IPS-15b (cell line): Measurements from ENCODE around the gene KCTD17.

Experiments
- H3K27me3 ChIP-seq: one replicate; pipeline ENCODE4 v1.6.1; 2013; ENCODE audit warnings: low read length; ENCODE audit not compliant: control insufficient read depth, insufficient read depth
- H3K36me3 ChIP-seq: one replicate; pipeline ENCODE4 v1.6.1; 2013; ENCODE audit warnings: low read length; ENCODE audit not compliant: control insufficient read depth, insufficient read depth
- H3K4me1 ChIP-seq: one replicate; pipeline ENCODE4 v1.6.1; 2013; ENCODE audit warnings: mild to moderate bottlenecking, low read length; ENCODE audit not compliant: control insufficient read depth, insufficient read depth
- H3K4me3 ChIP-seq: one replicate; pipeline ENCODE4 v1.5.1; 2013; ENCODE audit warnings: low read depth, low read length
- H3K9ac ChIP-seq: one replicate; pipeline ENCODE4 v1.6.1; 2013; ENCODE audit warnings: low read depth, mild to moderate bottlenecking, low read length
- H3K9me3 ChIP-seq: one replicate; pipeline ENCODE4 v1.6.1; 2013; ENCODE audit warnings: mild to moderate bottlenecking, low read length; ENCODE audit not compliant: control insufficient read depth, insufficient read depth

Gene KCTD17

GRCh38 chr22:37090920-37091695, 39.6 kb downstream of the KCTD17 start:
- Histone ChIP-seq H3K4me3 (no peak overlapping the region), H3K27me3 (no peaks in the 10 kb centered on the region), H3K4me1 (no peaks in the 10 kb centered on the region), H3K36me3 (no peaks in the 10 kb centered on the region), H3K9ac (no peak overlapping the region), H3K9me3 (no peaks in the 10 kb centered on the region)

- Histone ChIP-seq H3K36me3 (no peaks in the 10 kb centered on the region), H3K27me3 (no peaks in the 10 kb centered on the region), H3K4me3 (no peak overlapping the region), H3K9me3 (no peaks in the 10 kb centered on the region), H3K4me1 (no peaks in the 10 kb centered on the region), H3K9ac (no peak overlapping the region)
Measured at GRCh38 chr22:37091994-37092393, 40.5 kb downstream of the KCTD17 start.

GRCh38 chr22:37092997-37093396, 41.5 kb downstream of the KCTD17 start:
- no peaks in the 10 kb centered on the region for H3K27me3 ChIP-seq

GRCh38 chr22:37094239-37094638, 42.7 kb downstream of the KCTD17 start:
- Histone ChIP-seq H3K9ac (no peak overlapping the region), H3K4me3 (no peak overlapping the region), H3K4me1 (no peaks in the 10 kb centered on the region), H3K36me3 (no peaks in the 10 kb centered on the region), H3K9me3 (no peaks in the 10 kb centered on the region), H3K27me3 (no peaks in the 10 kb centered on the region)

More at GRCh38 chr22:37092997-37093396, 41.5 kb downstream of the KCTD17 start:
- Histone ChIP-seq H3K4me3 (no peak overlapping the region), H3K9me3 (no peaks in the 10 kb centered on the region), H3K9ac (no peak overlapping the region), H3K4me1 (no peaks in the 10 kb centered on the region), H3K36me3 (no peaks in the 10 kb centered on the region)

- no peak overlapping the region for H3K4me3 ChIP-seq
- H3K9ac ChIP-seq, result no peak overlapping the region
- H3K4me1 ChIP-seq, result no peaks in the 10 kb centered on the region
- H3K27me3 ChIP-seq, result no peaks in the 10 kb centered on the region
- H3K36me3 ChIP-seq, result no peaks in the 10 kb centered on the region
- H3K9me3 ChIP-seq, result no peaks in the 10 kb centered on the region
Measured at GRCh38 chr22:37095113-37095512, 43.6 kb downstream of the KCTD17 start.

GRCh38 chr22:37097346-37097745, 45.8 kb downstream of the KCTD17 start:
- no peak overlapping the region for H3K9ac ChIP-seq
- no peaks in the 10 kb centered on the region for H3K9me3 ChIP-seq
- H3K36me3 ChIP-seq, result no peaks in the 10 kb centered on the region
- no peak overlapping the region for H3K4me3 ChIP-seq
- H3K4me1 ChIP-seq, result no peaks in the 10 kb centered on the region
- H3K27me3 ChIP-seq, result no peaks in the 10 kb centered on the region

GRCh38 chr22:37098976-37099591, 47.5 kb downstream of the KCTD17 start:
- Histone ChIP-seq H3K9ac (no peak overlapping the region), H3K4me1 (no peaks in the 10 kb centered on the region), H3K4me3 (no peak overlapping the region), H3K9me3 (no peaks in the 10 kb centered on the region), H3K27me3 (no peaks in the 10 kb centered on the region), H3K36me3 (no peaks in the 10 kb centered on the region)

- H3K27me3 ChIP-seq, result no peaks in the 10 kb centered on the region
- no peaks in the 10 kb centered on the region for H3K4me1 ChIP-seq
- H3K9ac ChIP-seq, result no peak overlapping the region
- H3K36me3 ChIP-seq, result no peaks in the 10 kb centered on the region
- no peak overlapping the region for H3K4me3 ChIP-seq
- H3K9me3 ChIP-seq, result no peaks in the 10 kb centered on the region
Measured at GRCh38 chr22:37100589-37101127, 49.1 kb downstream of the KCTD17 start.

- no peaks in the 10 kb centered on the region for H3K27me3 ChIP-seq
- no peak overlapping the region for H3K4me3 ChIP-seq
- no peak overlapping the region for H3K9ac ChIP-seq
- H3K4me1 ChIP-seq, result no peaks in the 10 kb centered on the region
- no peaks in the 10 kb centered on the region for H3K9me3 ChIP-seq
- no peaks in the 10 kb centered on the region for H3K36me3 ChIP-seq
Measured at GRCh38 chr22:37101311-37102066, 49.9 kb downstream of the KCTD17 start.

- Histone ChIP-seq H3K27me3 (no peaks in the 10 kb centered on the region), H3K36me3 (no peaks in the 10 kb centered on the region), H3K9ac (no peak overlapping the region)
Measured at GRCh38 chr22:37103151-37103550, 51.6 kb downstream of the KCTD17 start.

GRCh38 chr22:37103656-37104452, 52.3 kb downstream of the KCTD17 start:
- Histone ChIP-seq H3K4me3 (no peak overlapping the region), H3K9me3 (no peaks in the 10 kb centered on the region), H3K9ac (no peak overlapping the region), H3K4me1 (no peaks in the 10 kb centered on the region), H3K36me3 (no peaks in the 10 kb centered on the region), H3K27me3 (no peaks in the 10 kb centered on the region)

More at GRCh38 chr22:37103151-37103550, 51.6 kb downstream of the KCTD17 start:
- Histone ChIP-seq H3K4me1 (no peaks in the 10 kb centered on the region), H3K9me3 (no peaks in the 10 kb centered on the region), H3K4me3 (no peak overlapping the region)
